Activated T-helper 1 cell treated with anti-CD3 and anti-CD28 coated beads, Interleukin-12 subunit alpha, Interleukin-12 subunit beta, Interleukin-2, Interleukin-4 antibody, amounts not matched to agents 30 ng/mL and 10 ng/mL and 1 ng/mL, durations not matched to agents 14 hours and 24 hours and 36 hours (primary cell): Measurements from ENCODE around the gene DDX19B. TPM values are rescaled to one million over a fixed set of nuclear protein-coding genes. Genes with fewer than 3 reads are reported as not detected.
A peak's percentile ranks its signal among the peaks of the same experiment; 100 is the strongest.
"Not testable (repeated sequence)": the region's sequence is repeated elsewhere in the genome, so short reads cannot be mapped to it uniquely, and the experiment has no call there.

Experiments used
- DNase-seq: peaks from one replicate; pipeline ENCODE4 v3.0.0; 2021; ENCODE audit warnings: low spot score
- H3K27ac Mint-ChIP-seq: one replicate; pipeline ENCODE4 v1.8.0; 2021; ENCODE audit warnings: mild to moderate bottlenecking, mixed read lengths
- H3K27me3 Mint-ChIP-seq: one replicate; pipeline ENCODE4 v1.8.0; 2022; ENCODE audit warnings: mild to moderate bottlenecking, moderate library complexity, mixed read lengths; ENCODE audit not compliant: insufficient read depth
- H3K36me3 Mint-ChIP-seq: one replicate; pipeline ENCODE4 v1.8.0; 2021; ENCODE audit warnings: low read depth, mixed read lengths
- H3K4me1 Mint-ChIP-seq: one replicate; pipeline ENCODE4 v1.8.0; 2021; ENCODE audit warnings: low read depth, mixed read lengths
- H3K4me3 Mint-ChIP-seq: one replicate; pipeline ENCODE4 v1.8.0; 2021; ENCODE audit warnings: mild to moderate bottlenecking, moderate library complexity, mixed read lengths
- H3K9me3 Mint-ChIP-seq: one replicate; pipeline ENCODE4 v1.8.0; 2021; ENCODE audit warnings: mixed read lengths
- intact Hi-C: fragments of 100-400 bp; cut with micrococcal nuclease; formaldehyde crosslinking; loops from one replicate; pipeline ENCODE4 v1.15.1; 2024
- total RNA-seq: library from RNA; stranded (reverse); gene quantifications from 2 replicates; pipeline ENCODE4 v1.2.3, GENCODE V29; 2022

Gene DDX19B
- total RNA-seq, 1 donor from 2014 or later, result 31.2 TPM

DNA sequence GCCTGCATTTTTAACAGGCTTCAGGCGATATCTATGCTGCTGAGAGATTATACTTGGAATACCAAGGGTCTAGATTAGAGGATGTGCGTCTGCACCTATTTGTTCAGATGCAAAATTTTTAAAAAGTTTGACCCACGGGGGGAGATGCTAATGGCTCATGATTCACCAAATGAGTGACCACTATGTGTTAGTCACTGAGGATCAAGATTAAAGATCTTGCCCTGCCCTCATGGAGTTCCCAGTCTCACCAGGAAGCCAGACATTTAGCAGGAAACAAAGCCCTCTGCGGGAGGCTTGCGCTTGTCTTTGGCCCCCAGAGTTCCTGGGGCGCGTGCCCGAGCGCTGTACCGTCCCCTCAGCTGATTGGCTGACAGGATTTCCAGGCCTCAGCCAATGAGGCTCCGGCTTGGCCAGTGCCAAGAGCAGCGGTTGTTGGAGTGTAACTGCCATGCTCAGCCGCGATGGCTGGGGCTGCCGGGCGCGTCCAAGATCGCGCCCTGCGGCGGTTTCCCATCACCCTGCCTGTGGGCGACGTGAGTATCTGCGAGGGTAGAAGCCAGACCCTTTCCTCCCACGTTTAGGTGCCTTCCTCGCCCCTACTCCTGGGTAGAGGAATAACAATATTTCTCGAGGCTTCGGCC is 4.5 kb upstream of the DDX19B start:
- DNase-seq, result no peak
- intact Hi-C loops, result no loop called here
- Mint-ChIP-seq H3K4me1 (peaks cover 15% of the 10 kb centered on the region), H3K27ac (no peak overlapping the region), H3K4me3 (no peak overlapping the region), H3K36me3 (peaks cover 2% of the 10 kb centered on the region), H3K27me3 (peaks cover 3% of the 10 kb centered on the region), H3K9me3 (no peaks in the 10 kb centered on the region)

GRCh38 chr16:70295634-70296033 is 3.4 kb upstream of the DDX19B start:
- peaks cover 21% of the 10 kb centered on the region for H3K4me1 Mint-ChIP-seq
- H3K4me3 Mint-ChIP-seq, result no peak overlapping the region
- intact Hi-C loops, result no loop called here
- peaks cover 3% of the 10 kb centered on the region for H3K27me3 Mint-ChIP-seq
- peaks cover 3% of the 10 kb centered on the region for H3K36me3 Mint-ChIP-seq
- DNase-seq, result no peak
- H3K27ac Mint-ChIP-seq, result no peak overlapping the region
- no peaks in the 10 kb centered on the region for H3K9me3 Mint-ChIP-seq

- peak overlapping the region; percentile 95 for H3K4me3 Mint-ChIP-seq
- peaks cover 3% of the 10 kb centered on the region for H3K27me3 Mint-ChIP-seq
- peak overlapping the region; percentile 16 for H3K27ac Mint-ChIP-seq
- DNase-seq, result no peak
- peaks cover 48% of the 10 kb centered on the region for H3K4me1 Mint-ChIP-seq
- H3K36me3 Mint-ChIP-seq, result peaks cover 29% of the 10 kb centered on the region
- H3K9me3 Mint-ChIP-seq, result peaks cover 9% of the 10 kb centered on the region
- intact Hi-C loops, result no loop called here
Measured at GRCh38 chr16:70301121-70301520, 2.1 kb downstream of the DDX19B start.

GRCh38 chr16:70302745-70303144 is 3.8 kb downstream of the DDX19B start:
- Mint-ChIP-seq H3K27ac (no peak overlapping the region), H3K27me3 (peaks cover 3% of the 10 kb centered on the region)
- intact Hi-C loops, result no loop called here

GRCh38 chr16:70304892-70305448 is 6.0 kb downstream of the DDX19B start:
- H3K4me1 Mint-ChIP-seq, result peaks cover 33% of the 10 kb centered on the region
- H3K27me3 Mint-ChIP-seq, result no peaks in the 10 kb centered on the region
- H3K4me3 Mint-ChIP-seq, result no peak overlapping the region
- H3K36me3 Mint-ChIP-seq, result peaks cover 31% of the 10 kb centered on the region
- H3K9me3 Mint-ChIP-seq, result peaks cover 9% of the 10 kb centered on the region
- intact Hi-C loops, result no loop called here
- H3K27ac Mint-ChIP-seq, result peak overlapping the region; percentile 8
- DNase-seq, result no peak

More at GRCh38 chr16:70302745-70303144, 3.8 kb downstream of the DDX19B start:
- DNase-seq, result no peak
- no peak overlapping the region for H3K4me3 Mint-ChIP-seq
- peaks cover 29% of the 10 kb centered on the region for H3K36me3 Mint-ChIP-seq
- peaks cover 48% of the 10 kb centered on the region for H3K4me1 Mint-ChIP-seq
- peaks cover 9% of the 10 kb centered on the region for H3K9me3 Mint-ChIP-seq

DNA sequence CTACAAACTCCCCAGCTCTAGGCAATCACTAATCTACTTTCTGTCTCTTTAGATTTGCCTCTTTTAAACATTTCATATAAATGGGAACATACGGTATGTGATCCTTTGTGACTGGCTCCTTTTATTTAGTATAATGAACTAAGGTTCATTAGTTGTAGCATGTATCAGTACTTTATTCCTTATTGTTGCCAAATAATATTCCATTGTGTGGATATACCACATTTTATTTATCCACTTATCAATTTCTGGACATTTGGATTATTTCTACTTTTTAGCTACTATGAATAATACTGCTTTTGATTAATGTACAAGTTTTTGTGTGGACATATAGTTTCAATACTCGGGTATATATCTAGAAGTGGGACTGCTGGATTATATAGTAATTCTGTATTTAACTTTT is 7.9 kb downstream of the DDX19B start:
- Mint-ChIP-seq H3K36me3 (peaks cover 16% of the 10 kb centered on the region), H3K9me3 (no peaks in the 10 kb centered on the region), H3K27ac (no peak overlapping the region), H3K4me1 (peaks cover 16% of the 10 kb centered on the region), H3K4me3 (no peak overlapping the region), H3K27me3 (no peaks in the 10 kb centered on the region)
- no peak for DNase-seq
- intact Hi-C loops, result no loop called here

DNA sequence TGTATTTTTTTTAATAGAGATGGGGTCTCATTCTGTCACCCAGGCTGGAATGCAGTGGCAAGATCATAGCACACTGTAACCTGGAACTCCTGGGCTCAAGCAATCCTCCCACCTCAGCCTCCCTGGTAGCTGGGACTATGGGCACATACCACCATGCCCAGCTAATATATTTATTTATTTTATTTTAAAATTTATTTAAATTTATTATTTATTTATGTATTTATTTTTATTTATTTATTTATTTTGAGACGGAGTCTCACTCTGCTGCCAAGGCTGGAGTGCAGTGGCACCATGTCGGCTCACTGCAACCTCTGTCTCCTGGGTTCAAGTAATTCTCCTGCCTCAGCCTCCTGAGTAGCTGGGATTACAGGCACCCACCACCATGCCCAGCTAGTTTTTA is 8.7 kb downstream of the DDX19B start:
- H3K4me1 Mint-ChIP-seq, result peaks cover 13% of the 10 kb centered on the region
- H3K4me3 Mint-ChIP-seq, H3K27me3 Mint-ChIP-seq, DNase-seq, H3K27ac Mint-ChIP-seq, H3K9me3 Mint-ChIP-seq, H3K36me3 Mint-ChIP-seq, intact Hi-C loops: not testable (repeated sequence)

GRCh38 chr16:70320121-70320520 is 21.1 kb downstream of the DDX19B start:
- H3K36me3 Mint-ChIP-seq, result peaks cover 13% of the 10 kb centered on the region
- no peak overlapping the region for H3K27ac Mint-ChIP-seq
- no peaks in the 10 kb centered on the region for H3K4me1 Mint-ChIP-seq
- intact Hi-C loops, result no loop called here
- H3K4me3 Mint-ChIP-seq, result no peak overlapping the region
- H3K27me3 Mint-ChIP-seq, result no peaks in the 10 kb centered on the region
- no peak for DNase-seq
- no peaks in the 10 kb centered on the region for H3K9me3 Mint-ChIP-seq

DNA sequence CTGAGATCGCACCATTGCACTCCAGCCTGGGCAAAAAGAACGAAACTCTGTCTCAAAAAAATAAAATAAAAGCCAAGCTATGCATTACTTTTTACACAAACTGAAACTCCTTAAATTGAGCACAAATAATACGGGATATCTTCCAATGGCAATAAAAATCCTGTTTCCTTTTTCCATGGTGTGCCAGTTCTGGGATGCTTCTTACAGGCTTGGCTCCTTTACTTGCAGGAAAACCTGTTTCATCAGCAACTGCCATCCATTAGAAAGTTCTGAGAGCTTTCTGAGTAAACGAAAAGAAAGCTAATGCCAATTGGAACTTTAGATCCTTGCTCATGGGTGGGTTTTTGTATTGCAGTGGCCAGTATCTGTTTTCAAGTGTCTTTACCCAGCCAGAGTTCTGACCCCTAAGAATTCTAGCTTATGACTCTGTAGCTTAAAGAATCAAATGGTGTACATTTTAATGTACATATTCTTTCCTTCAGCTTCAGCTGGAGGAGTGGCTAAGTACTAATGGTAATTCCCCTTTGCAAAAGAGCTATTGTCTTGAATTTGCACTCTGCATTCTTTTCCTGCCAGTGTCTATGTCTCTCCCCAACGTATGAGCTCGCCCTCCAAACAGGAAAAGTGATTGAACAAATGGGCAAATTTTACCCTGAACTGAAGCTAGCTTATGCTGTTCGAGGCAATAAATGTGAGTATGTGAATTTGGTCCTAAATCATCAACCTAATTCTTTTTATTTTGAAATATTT is 26.2 kb downstream of the DDX19B start:
- DNase-seq, result no peak
- intact Hi-C loops, result no loop called here
- Mint-ChIP-seq H3K36me3 (peaks cover 19% of the 10 kb centered on the region), H3K4me1 (no peaks in the 10 kb centered on the region), H3K4me3 (no peak overlapping the region), H3K27ac (no peak overlapping the region), H3K27me3 (no peaks in the 10 kb centered on the region), H3K9me3 (no peaks in the 10 kb centered on the region)

GRCh38 chr16:70331091-70331490 is 32.1 kb downstream of the DDX19B start:
- H3K9me3 Mint-ChIP-seq, result no peaks in the 10 kb centered on the region
- DNase-seq, result no peak
- peaks cover 16% of the 10 kb centered on the region for H3K36me3 Mint-ChIP-seq
- no peak overlapping the region for H3K27ac Mint-ChIP-seq
- no peak overlapping the region for H3K4me3 Mint-ChIP-seq
- intact Hi-C loops, result no loop called here
- no peaks in the 10 kb centered on the region for H3K27me3 Mint-ChIP-seq
- no peaks in the 10 kb centered on the region for H3K4me1 Mint-ChIP-seq

- H3K4me1 Mint-ChIP-seq, result no peaks in the 10 kb centered on the region
- peaks cover 18% of the 10 kb centered on the region for H3K36me3 Mint-ChIP-seq
- H3K9me3 Mint-ChIP-seq, result no peaks in the 10 kb centered on the region
- H3K27ac Mint-ChIP-seq, result no peak overlapping the region
- H3K27me3 Mint-ChIP-seq, result no peaks in the 10 kb centered on the region
- intact Hi-C loops, result no loop called here
- DNase-seq, result no peak
- no peak overlapping the region for H3K4me3 Mint-ChIP-seq
Measured at GRCh38 chr16:70331588-70332358, 32.8 kb downstream of the DDX19B start.

DNA sequence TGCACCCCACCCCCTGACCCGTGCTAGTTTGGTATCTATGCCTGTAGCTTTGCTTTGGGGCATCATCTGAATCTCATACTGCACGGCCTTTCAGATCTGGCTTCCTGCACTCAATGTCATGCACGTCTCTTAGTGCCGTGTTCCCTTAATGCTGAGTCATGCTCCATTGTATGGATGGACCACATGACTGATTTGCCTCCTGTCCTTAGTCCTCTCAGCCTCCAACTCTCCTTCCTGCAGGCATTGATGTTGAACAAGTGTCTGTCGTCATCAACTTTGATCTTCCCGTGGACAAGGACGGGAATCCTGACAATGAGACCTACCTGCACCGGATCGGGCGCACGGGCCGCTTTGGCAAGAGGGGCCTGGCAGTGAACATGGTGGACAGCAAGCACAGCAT is 33.7 kb downstream of the DDX19B start:
- H3K4me1 Mint-ChIP-seq, DNase-seq, intact Hi-C loops, H3K9me3 Mint-ChIP-seq, H3K27ac Mint-ChIP-seq, H3K27me3 Mint-ChIP-seq, H3K4me3 Mint-ChIP-seq: not testable (repeated sequence)
- H3K36me3 Mint-ChIP-seq, result peaks cover 18% of the 10 kb centered on the region

- intact Hi-C loops, result no loop called here
- no peak for DNase-seq
- H3K4me1 Mint-ChIP-seq, result no peaks in the 10 kb centered on the region
- no peaks in the 10 kb centered on the region for H3K9me3 Mint-ChIP-seq
- H3K36me3 Mint-ChIP-seq, result peaks cover 15% of the 10 kb centered on the region
- no peak overlapping the region for H3K4me3 Mint-ChIP-seq
- no peak overlapping the region for H3K27ac Mint-ChIP-seq
- no peaks in the 10 kb centered on the region for H3K27me3 Mint-ChIP-seq
Measured at GRCh38 chr16:70337814-70338213, 38.8 kb downstream of the DDX19B start.
